ENCODE measurements around the gene LPAR2. TPM values are rescaled to one million over a fixed set of nuclear protein-coding genes. Genes with fewer than 3 reads are reported as not detected.

Gene LPAR2
- total RNA-seq, 2 experiments from 2014 or later = 21.6 to 33.2 TPM

- DNase-seq = no peak
- H3K27me3 Mint-ChIP-seq = no peaks in the 10 kb centered on the region
- intact Hi-C loops (cut with DNase I, micrococcal nuclease) = loop anchor here (1.0 to 5.0 kb wide), 5 partner anchors 44 to 255 kb away; partner anchors contain the start of genes GATAD2A (in 1 of the 2), PBX4 (in 1 of the 2) and ZNF14 (in 1 of the 2)
- peak overlapping the region; percentile 78 for H3K4me3 Mint-ChIP-seq
- H3K4me1 Mint-ChIP-seq = peaks cover 26% of the 10 kb centered on the region
- H3K36me3 Mint-ChIP-seq (ENCODE audit: low read depth) = peaks cover 30% of the 10 kb centered on the region
- ATAC-seq = no peak
- H3K27ac Mint-ChIP-seq = peak overlapping the region; percentile 89
- H3K9me3 Mint-ChIP-seq (ENCODE audit: low read depth) = no peaks in the 10 kb centered on the region
- ChIA-PET POLR2A (interaction anchor here (1.0 to 1.4 kb wide), 3 partner anchors 159 to 390 kb away, joined by 3 to 6 read pairs (median 3); partner anchors contain the start of gene ZNF506), CTCF (interaction anchor here (0.7 to 1.2 kb wide), 4 partner anchors 34 to 146 kb away, joined by 3 to 4 read pairs (median 4); partner anchors contain the start of genes NDUFA13 and TSSK6)
Measured at GRCh38 chr19:19662344-19662743, 34.3 kb upstream of the LPAR2 start.

DNA sequence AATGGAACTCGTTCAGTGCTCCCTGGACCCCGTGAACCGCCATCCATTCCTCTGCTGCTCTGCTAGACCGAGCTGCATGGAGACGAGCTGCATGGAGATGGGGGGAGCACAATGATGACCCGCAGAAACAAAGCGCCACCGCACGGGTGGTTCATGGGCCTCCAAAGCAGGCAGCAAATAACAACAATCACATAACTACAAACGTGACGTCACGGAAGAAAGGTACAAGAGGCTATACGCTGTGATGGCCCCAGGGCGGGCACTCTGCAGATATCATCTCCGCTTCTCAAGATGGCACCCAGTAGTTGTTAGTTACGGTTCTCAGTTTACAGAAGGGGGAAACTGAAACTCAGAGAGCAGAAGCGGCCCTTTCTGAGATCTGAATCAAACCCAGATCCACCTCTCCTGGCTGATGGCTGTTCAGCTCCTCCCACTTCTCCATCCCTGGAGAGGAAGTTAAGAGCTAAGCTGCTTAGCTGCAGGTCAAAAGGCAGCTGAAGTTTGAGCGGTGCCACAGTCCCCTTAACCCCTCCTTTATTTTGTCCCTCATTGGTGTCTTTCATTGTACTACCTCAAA, 33.7 kb upstream of the LPAR2 start:
- ChIA-PET CTCF (interaction anchor here (0.7 to 1.2 kb wide), 4 partner anchors 33 to 146 kb away, joined by 3 to 4 read pairs (median 4); partner anchors contain the start of genes NDUFA13 and TSSK6), POLR2A (interaction anchor here (0.6 to 1.4 kb wide), 6 partner anchors 12 to 391 kb away, joined by 3 to 6 read pairs (median 4); partner anchors contain the start of gene ZNF506)
- H3K36me3 Mint-ChIP-seq (ENCODE audit: low read depth) = peaks cover 35% of the 10 kb centered on the region
- peak; percentile 70 for DNase-seq
- peak overlapping the region; percentile 89 for H3K27ac Mint-ChIP-seq
- peak overlapping the region; percentile 78 for H3K4me3 Mint-ChIP-seq
- intact Hi-C loops (cut with DNase I, micrococcal nuclease) = loop anchor here (1.0 to 5.0 kb wide), 5 partner anchors 43 to 254 kb away; partner anchors contain the start of genes GATAD2A (in 1 of the 2), PBX4 (in 1 of the 2) and ZNF14 (in 1 of the 2)
- H3K27me3 Mint-ChIP-seq = no peaks in the 10 kb centered on the region
- ATAC-seq = peak; percentile 46
- H3K9me3 Mint-ChIP-seq (ENCODE audit: low read depth) = no peaks in the 10 kb centered on the region
- H3K4me1 Mint-ChIP-seq = peaks cover 23% of the 10 kb centered on the region

GRCh38 chr19:19661141-19661674, 33.2 kb upstream of the LPAR2 start:
- ChIA-PET CTCF (interaction anchor here (0.6 to 1.2 kb wide), 5 partner anchors 18 to 145 kb away, joined by 3 to 5 read pairs (median 3); partner anchors contain the start of genes GMIP, NDUFA13 and TSSK6), POLR2A (interaction anchor here (0.6 to 1.3 kb wide), 5 partner anchors 12 to 218 kb away, joined by 3 to 6 read pairs (median 4); partner anchors contain the start of gene ZNF506)
- H3K36me3 Mint-ChIP-seq (ENCODE audit: low read depth) = peaks cover 38% of the 10 kb centered on the region
- H3K4me1 Mint-ChIP-seq = peaks cover 21% of the 10 kb centered on the region
- intact Hi-C loops (cut with DNase I, micrococcal nuclease) = loop anchor here (5.0 kb wide), 2 partner anchors 116 to 254 kb away; partner anchors contain the start of gene GATAD2A (in 1 of the 2)
- DNase-seq = no peak
- no peaks in the 10 kb centered on the region for H3K27me3 Mint-ChIP-seq
- no peak for ATAC-seq
- H3K4me3 Mint-ChIP-seq = peak overlapping the region; percentile 78
- H3K27ac Mint-ChIP-seq = peak overlapping the region; percentile 89
- no peaks in the 10 kb centered on the region for H3K9me3 Mint-ChIP-seq (ENCODE audit: low read depth)

- Mint-ChIP-seq H3K4me1 (peaks cover 21% of the 10 kb centered on the region), H3K9me3 (ENCODE audit: low read depth) (no peaks in the 10 kb centered on the region), H3K36me3 (ENCODE audit: low read depth) (peaks cover 48% of the 10 kb centered on the region), H3K4me3 (no peak overlapping the region), H3K27me3 (no peaks in the 10 kb centered on the region), H3K27ac (no peak overlapping the region)
- ATAC-seq (no peak), DNase-seq (no peak)
- ChIA-PET CTCF (interaction anchor here (0.6 kb wide), 1 partner anchor 9 kb away, joined by 4 read pairs; the partner anchor contains the start of gene ZNF101), POLR2A (no interaction called here)
- intact Hi-C loops (cut with DNase I, micrococcal nuclease) = loop anchor here (5.0 kb wide), 2 partner anchors 118 to 252 kb away; partner anchors contain the start of gene GATAD2A (in 1 of the 2)
Measured at GRCh38 chr19:19659646-19660245, 31.7 kb upstream of the LPAR2 start.

GRCh38 chr19:19657397-19657783, 29.4 kb upstream of the LPAR2 start:
- ChIA-PET POLR2A (no interaction called here), CTCF (interaction anchor here (0.6 to 1.8 kb wide), 3 partner anchors 68 to 125 kb away, joined by 3 to 7 read pairs (median 7); no protein-coding TSS in a partner anchor)
- no peak overlapping the region for H3K4me3 Mint-ChIP-seq
- peaks cover 60% of the 10 kb centered on the region for H3K36me3 Mint-ChIP-seq (ENCODE audit: low read depth)
- H3K27me3 Mint-ChIP-seq = no peaks in the 10 kb centered on the region
- no peak overlapping the region for H3K27ac Mint-ChIP-seq
- DNase-seq (no peak), ATAC-seq (no peak)
- peaks cover 18% of the 10 kb centered on the region for H3K4me1 Mint-ChIP-seq
- H3K9me3 Mint-ChIP-seq (ENCODE audit: low read depth) = no peaks in the 10 kb centered on the region
- intact Hi-C loops (cut with DNase I, micrococcal nuclease) = no loop called here

- ATAC-seq (no peak), DNase-seq (no peak)
- H3K4me1 Mint-ChIP-seq = peaks cover 12% of the 10 kb centered on the region
- CTCF ChIA-PET = interaction anchor here (1.1 to 1.8 kb wide), 3 partner anchors 102 to 124 kb away, joined by 4 to 7 read pairs (median 7); no protein-coding TSS in a partner anchor
- POLR2A ChIA-PET = no interaction called here
- H3K4me3 Mint-ChIP-seq = no peak overlapping the region
- no peaks in the 10 kb centered on the region for H3K27me3 Mint-ChIP-seq
- no peak overlapping the region for H3K27ac Mint-ChIP-seq
- H3K36me3 Mint-ChIP-seq (ENCODE audit: low read depth) = peaks cover 61% of the 10 kb centered on the region
- H3K9me3 Mint-ChIP-seq (ENCODE audit: low read depth) = no peaks in the 10 kb centered on the region
- intact Hi-C loops (cut with DNase I, micrococcal nuclease) = no loop called here
Measured at GRCh38 chr19:19656451-19657396, 28.7 kb upstream of the LPAR2 start.

- POLR2A ChIA-PET = no interaction called here
- ATAC-seq = no peak
- Mint-ChIP-seq H3K27ac (no peak overlapping the region), H3K4me3 (no peak overlapping the region), H3K27me3 (no peaks in the 10 kb centered on the region), H3K9me3 (ENCODE audit: low read depth) (no peaks in the 10 kb centered on the region), H3K36me3 (ENCODE audit: low read depth) (peaks cover 57% of the 10 kb centered on the region), H3K4me1 (peaks cover 3% of the 10 kb centered on the region)
- DNase-seq = no peak
- CTCF ChIA-PET = interaction anchor here (1.1 kb wide), 1 partner anchor 123 kb away, joined by 4 read pairs; no protein-coding TSS in a partner anchor
- intact Hi-C loops (cut with DNase I, micrococcal nuclease) = no loop called here
Measured at GRCh38 chr19:19655641-19656343, 27.8 kb upstream of the LPAR2 start.

DNA sequence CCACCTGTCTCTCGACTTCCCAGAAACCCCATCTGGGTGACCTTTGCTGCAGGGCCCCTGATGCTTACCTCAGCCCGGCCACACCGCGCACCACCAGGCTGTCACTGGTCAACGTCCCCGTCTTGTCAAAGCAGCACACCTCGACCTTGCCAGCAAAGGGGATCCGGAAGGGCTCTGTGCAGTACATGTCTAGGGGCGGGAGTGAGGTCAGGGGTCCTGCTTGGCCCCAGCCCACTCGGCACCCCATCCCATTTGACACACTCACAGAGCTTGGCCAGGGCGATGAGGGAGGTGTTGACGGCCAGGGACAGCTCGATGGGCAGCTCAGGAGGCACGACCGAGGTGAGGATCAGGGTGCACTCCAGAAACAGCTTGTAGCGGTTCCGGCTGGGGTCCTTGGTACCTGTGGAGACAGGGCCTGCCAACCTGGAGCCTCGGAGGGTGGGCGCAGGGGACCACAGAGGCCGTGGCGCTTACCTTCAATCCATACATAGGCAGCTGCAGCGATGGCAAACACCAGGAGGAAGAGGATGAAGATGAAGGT, 27.1 kb upstream of the LPAR2 start:
- DNase-seq = no peak
- peaks cover 58% of the 10 kb centered on the region for H3K36me3 Mint-ChIP-seq (ENCODE audit: low read depth)
- H3K27me3 Mint-ChIP-seq = no peaks in the 10 kb centered on the region
- ATAC-seq = no peak
- intact Hi-C loops (cut with DNase I, micrococcal nuclease) = no loop called here
- no peaks in the 10 kb centered on the region for H3K9me3 Mint-ChIP-seq (ENCODE audit: low read depth)
- H3K27ac Mint-ChIP-seq = no peak overlapping the region
- POLR2A ChIA-PET = no interaction called here
- CTCF ChIA-PET = interaction anchor here (0.5 kb wide), 1 partner anchor 331 kb away, joined by 3 read pairs; no protein-coding TSS in a partner anchor
- H3K4me1 Mint-ChIP-seq = peaks cover 2% of the 10 kb centered on the region
- no peak overlapping the region for H3K4me3 Mint-ChIP-seq

DNA sequence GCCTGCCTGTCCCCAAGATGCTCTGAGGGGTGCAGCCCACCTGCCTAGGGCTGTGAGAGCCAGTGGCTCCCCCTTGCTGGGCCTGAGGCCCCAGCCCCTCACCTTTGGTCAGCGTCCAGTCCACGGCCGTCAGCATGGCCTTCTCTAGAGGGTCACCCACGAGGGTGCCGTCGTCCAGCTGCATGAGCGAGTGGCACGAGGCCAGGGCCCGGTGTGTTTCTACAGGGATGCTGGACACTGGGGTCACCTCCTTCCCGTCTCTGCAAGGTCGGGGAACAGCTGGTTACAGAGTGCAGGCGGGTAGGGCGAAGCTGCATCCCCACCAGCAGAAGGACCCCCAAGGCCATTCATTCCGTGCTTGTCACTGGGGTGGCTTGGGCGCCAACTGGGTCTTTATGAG, 26.4 kb upstream of the LPAR2 start:
- Mint-ChIP-seq H3K36me3 (ENCODE audit: low read depth) (peaks cover 55% of the 10 kb centered on the region), H3K27me3 (no peaks in the 10 kb centered on the region), H3K4me3 (no peak overlapping the region), H3K9me3 (ENCODE audit: low read depth) (no peaks in the 10 kb centered on the region), H3K27ac (no peak overlapping the region), H3K4me1 (no peaks in the 10 kb centered on the region)
- no peak for ATAC-seq
- no peak for DNase-seq
- POLR2A ChIA-PET = no interaction called here
- CTCF ChIA-PET = no interaction called here
- intact Hi-C loops (cut with DNase I, micrococcal nuclease) = no loop called here

DNA sequence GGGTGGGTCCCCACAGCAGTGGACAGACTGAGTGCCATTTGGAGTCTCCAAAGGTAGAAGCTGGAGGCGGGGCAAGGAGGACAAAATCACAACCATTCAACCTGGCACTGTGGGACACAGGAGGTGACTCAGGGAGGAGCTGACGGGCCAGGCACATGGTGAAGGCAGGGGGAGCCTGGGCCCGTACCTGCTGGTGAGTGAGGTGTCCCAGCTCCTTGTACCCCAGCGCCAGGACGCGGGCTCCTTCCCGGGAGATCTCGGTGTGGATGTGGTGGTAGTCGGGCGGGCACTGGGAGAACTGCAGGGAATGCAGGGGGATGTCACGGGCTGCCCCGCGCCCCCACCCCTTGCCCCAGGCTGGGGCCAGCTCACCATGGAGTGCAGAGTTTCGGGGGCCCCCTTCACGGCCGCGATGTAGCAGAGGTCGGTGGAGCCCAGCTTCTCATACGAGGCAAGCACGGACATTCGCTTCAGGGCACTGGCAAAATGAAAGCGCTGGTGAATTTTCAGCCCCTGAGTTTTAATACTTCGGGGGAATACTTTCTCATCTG, 25.7 kb upstream of the LPAR2 start:
- Mint-ChIP-seq H3K27me3 (no peaks in the 10 kb centered on the region), H3K9me3 (ENCODE audit: low read depth) (no peaks in the 10 kb centered on the region), H3K4me1 (no peaks in the 10 kb centered on the region), H3K4me3 (no peak overlapping the region), H3K27ac (no peak overlapping the region), H3K36me3 (ENCODE audit: low read depth) (peaks cover 56% of the 10 kb centered on the region)
- ATAC-seq (no peak), DNase-seq (no peak)
- CTCF ChIA-PET = interaction anchor here (0.7 kb wide), 1 partner anchor 106 kb away, joined by 5 read pairs; no protein-coding TSS in a partner anchor
- intact Hi-C loops (cut with DNase I, micrococcal nuclease) = no loop called here
- POLR2A ChIA-PET = interaction anchor here (0.6 kb wide), 1 partner anchor 303 kb away, joined by 3 read pairs; no protein-coding TSS in a partner anchor

Measured in activated CD4-positive, alpha-beta T cell treated with anti-CD3 and anti-CD28 coated beads for 36 hours (primary cell).